Measurements from ENCODE around the gene DDX31. TPM values are rescaled to one million over a fixed set of nuclear protein-coding genes. Genes with fewer than 3 reads are reported as not detected.

DDX31 gene
- total and polyA plus RNA-seq, 9 of the 15 experiments (the other 6 are each of a cell fraction or from before 2014, with no cell fraction given): 11.9 to 24.6 (median 22.2) TPM

GRCh38 chr9:132583584-132584304, 86.0 kb downstream of the DDX31 start:
- Histone ChIP-seq H3K9me1 (ENCODE audit: control insufficient read depth, insufficient read depth, low read length) (no peaks in the 10 kb centered on the region), H3K27ac (ENCODE audit: extremely low read depth, low read depth, low read length) (no peak overlapping the region), H3K9me3 (replicated peaks; ENCODE audit: control insufficient read depth, insufficient read depth, low read depth, low read length) (no peaks in the 10 kb centered on the region), H3K4me2 (ENCODE audit: insufficient read depth, low read length) (no peak overlapping the region), H2AFZ (ENCODE audit: low read depth, low read length) (no peak overlapping the region), H3K79me2 (ENCODE audit: control insufficient read depth, insufficient read depth, low read length) (no peaks in the 10 kb centered on the region), H4K20me1 (replicated peaks; ENCODE audit: control insufficient read depth, insufficient read depth, low read length) (peaks cover 11% of the 10 kb centered on the region; the same call in 1 of the 2 replicates), H3K27me3 (ENCODE audit: control insufficient read depth in 2 of 2, insufficient read depth in 2 of 2, low read length in 2 of 2) (peaks cover 18 to 69% of the 10 kb centered on the region in 2 experiments; a peak in 4 of 5 replicates), H3K4me3 (no peak overlapping the region), H3K4me1 (replicated peaks in 1 of 2; ENCODE audit: control insufficient read depth in 2 of 2, insufficient read depth in 2 of 2, low read length in 2 of 2) (peaks cover 0 to 14% of the 10 kb centered on the region in 2 experiments; a peak in 2 of 5 replicates), H3K9ac (ENCODE audit: insufficient read depth in 1 of 2, low read depth in 2 of 2, low read length in 2 of 2) (no peak overlapping the region), H3K36me3 (ENCODE audit: control insufficient read depth, insufficient read depth, low read length) (no peaks in the 10 kb centered on the region)
- FAIRE-seq: no peak
- ChIA-PET POLR2A (interaction anchor here (1.0 kb wide), 1 partner anchor 214 kb away, joined by 3 read pairs; no protein-coding TSS in a partner anchor), CTCF (ENCODE audit: low intra/inter-chr PET ratio) (no interaction called here)
- WGBS (ENCODE audit: insufficient coverage, low coverage, missing lambda C conversion rate): 3% methylated on average over 8 of the region's 8 CpGs
- in situ Hi-C loops (cut with MboI) (no loop called here), intact Hi-C loops (cut with micrococcal nuclease) (no loop called here)
- BruUV-seq (replicated peaks): no TSS peak
- no peak for DNase-seq (ENCODE audit: extremely low read depth in 1 of 4, low spot score in 3 of 4)
- no peak for ATAC-seq
- TF ChIP-seq ZNF586 (CRISPR knock-in tag; conservative IDR thresholded peaks at IDR 0.05): no peak
- TF ChIP-seq TSHZ1 (CRISPR knock-in tag; IDR thresholded peaks at IDR 0.05): no peak
- no peak for TF ChIP-seq ZNF785 (CRISPR knock-in tag; IDR thresholded peaks at IDR 0.05)
- TF ChIP-seq SMAD2 (IDR thresholded peaks at IDR 0.05; ENCODE audit: low read depth, low read length): no peak
- no peak for TF ChIP-seq SNAPC5 (CRISPR knock-in tag; IDR thresholded peaks at IDR 0.05)
- TF ChIP-seq HMG20B (CRISPR knock-in tag; IDR thresholded peaks at IDR 0.05): no peak
- no peak for TF ChIP-seq NR2F6 (CRISPR knock-in tag; IDR thresholded peaks at IDR 0.05)
- no peak for TF ChIP-seq EP400 (IDR thresholded peaks at IDR 0.05)
- TF ChIP-seq ZBTB7A (IDR thresholded peaks at IDR 0.05; ENCODE audit: borderline replicate concordance, control insufficient read depth, low read depth, low read length): no peak
- no peak for TF ChIP-seq TEAD2 (tag; IDR thresholded peaks at IDR 0.05)
- no peak for TF ChIP-seq ILF3 (IDR thresholded peaks at IDR 0.05; ENCODE audit: borderline replicate concordance)
- no peak for TF ChIP-seq KAT8 (IDR thresholded peaks at IDR 0.05; ENCODE audit: low read depth)
- no peak for TF ChIP-seq CGGBP1 (CRISPR knock-in tag; IDR thresholded peaks at IDR 0.05)
